HCT116 (cell line): ENCODE measurements around the gene ABCD1. TPM values are rescaled to one million over a fixed set of nuclear protein-coding genes. Genes with fewer than 3 reads are reported as not detected.

Experiments used
- ATAC-seq: fragments of 200-7000 bp; cut with Tn5 transposase; 2 replicates; pipeline ENCODE4 v1.9.1; 2020; ENCODE audit warnings: mild to moderate bottlenecking, moderate library complexity
- BruUV-seq: library from RNA; stranded (reverse); fragments of 400-500 nt; replicated peaks from 2 replicates; lab custom pipeline; 2021; lab: Mats Ljungman, UMichigan
- CTCF ChIA-PET: fragments of 300-600 bp; sonication (Branson Sonifier 250); formaldehyde crosslinking; loops from one replicate; lab custom pipeline; 2021; ENCODE audit warnings: antibody characterized with exemption; lab: Charles Lee
- POLR2A ChIA-PET: fragments of 300-600, 350-600 bp; sonication (Branson Sonifier 250); formaldehyde crosslinking; loops from one replicate; lab custom pipeline; 2021; ENCODE audit warnings: antibody characterized with exemption; lab: Charles Lee
- RAD21 ChIA-PET, 2 experiments: fragments of 300-600 bp; sonication (Branson Sonifier 250); formaldehyde crosslinking; loops; one replicate each; lab custom pipeline; 2023; ENCODE audit warnings: low total read pairs in 2 of 2; ENCODE audit not compliant: uncharacterized antibody in 2 of 2, unreplicated experiment in 2 of 2, low non-redundant PET in 1 of 2; lab: Charles Lee
- DNase-seq: peaks from one replicate; pipeline ENCODE4 v3.0.0-alpha.2; 2010; ENCODE audit warnings: low read depth, low spot score
- H2AFZ ChIP-seq: fragments of 200-600 bp; shearing (Covaris generic), sonication (generic); 2 replicates; pipeline ENCODE4 v1.6.1; 2017; ENCODE audit warnings: low read depth, mixed run types, mixed read lengths, antibody characterized with exemption, low read length; ENCODE audit not compliant: poor library complexity, severe bottlenecking
- H3K27ac ChIP-seq: 2 replicates; pipeline ENCODE4 v1.5.1; 2012; ENCODE audit warnings: low read depth, low read length
- H3K27me3 ChIP-seq: fragments of 200-600 bp; sonication (generic); 2 replicates; pipeline ENCODE4 v1.6.1; 2016; ENCODE audit warnings: mixed run types, low read length, mixed read lengths; ENCODE audit not compliant: insufficient read depth
- H3K36me3 ChIP-seq, 2 experiments: fragments of 200-500 bp in 1 of 2; fragments of 200-600 bp in 1 of 2; sonication (Bioruptor generic) in 1 of 2; sonication (generic) in 1 of 2; 2 replicates each; pipeline versions ENCODE4 v1.5.1 to v1.6.1; 2014 to 2016; ENCODE audit warnings: low read length in 2 of 2, inconsistent platforms in 1 of 2, mixed read lengths in 1 of 2, mixed run types in 1 of 2; ENCODE audit not compliant: insufficient read depth in 2 of 2, control insufficient read depth in 1 of 2
- H3K4me1 ChIP-seq, 2 experiments: fragments of 200-600 bp in 1 of 2; sonication (generic) in 1 of 2; 2 replicates each; pipeline versions ENCODE4 v1.5.1 to v1.6.1; 2012 to 2017; ENCODE audit warnings: low read length in 2 of 2, inconsistent platforms in 1 of 2, mild to moderate bottlenecking in 1 of 2, mixed read lengths in 1 of 2, mixed run types in 1 of 2, moderate library complexity in 1 of 2; ENCODE audit not compliant: insufficient read depth in 2 of 2, control insufficient read depth in 1 of 2
- H3K4me2 ChIP-seq: fragments of 200-600 bp; sonication (generic); 2 replicates; pipeline ENCODE4 v1.6.1; 2017; ENCODE audit warnings: mixed run types, low read length, mixed read lengths
- H3K4me3 ChIP-seq, 2 experiments: fragments of 200-600 bp in 1 of 2; sonication (generic) in 1 of 2; replicated peaks in 1 of 2; 2 replicates each; pipeline ENCODE4 v1.5.1; 2011 to 2016; ENCODE audit warnings: low read length in 2 of 2, control low read depth in 1 of 2, low read depth in 1 of 2, mild to moderate bottlenecking in 1 of 2, mixed read lengths in 1 of 2, mixed run types in 1 of 2
- H3K79me2 ChIP-seq: fragments of 200-600 bp; sonication (generic); 2 replicates; pipeline ENCODE4 v1.6.1; 2017; ENCODE audit warnings: mild to moderate bottlenecking, mixed run types, low read length, moderate library complexity, mixed read lengths; ENCODE audit not compliant: insufficient read depth
- H3K9ac ChIP-seq: fragments of 200-600 bp; sonication (generic); 2 replicates; pipeline ENCODE4 v1.6.1; 2016; ENCODE audit warnings: low read length, mixed read lengths
- H3K9me2 ChIP-seq: fragments of 200-600 bp; sonication (generic), shearing (Covaris generic); 2 replicates; pipeline ENCODE4 v1.6.1; 2017; ENCODE audit warnings: mixed run types, mild to moderate bottlenecking, moderate library complexity; ENCODE audit not compliant: insufficient read depth
- H3K9me3 ChIP-seq, 2 experiments: fragments of 200-500 bp in 1 of 2; fragments of 200-600 bp in 1 of 2; sonication (Bioruptor generic) in 1 of 2; sonication (generic) in 1 of 2; 2 replicates each; pipeline ENCODE4 v1.6.1; 2014 to 2017; ENCODE audit warnings: low read length in 2 of 2, mixed read lengths in 2 of 2, inconsistent platforms in 1 of 2, low read depth in 1 of 2, mild to moderate bottlenecking in 1 of 2, mixed run types in 1 of 2, moderate library complexity in 1 of 2; ENCODE audit not compliant: control insufficient read depth in 1 of 2, insufficient read depth in 1 of 2
- H4K20me1 ChIP-seq: fragments of 200-600 bp; sonication (generic), shearing (Covaris generic); 2 replicates; pipeline ENCODE4 v1.6.1; 2017; ENCODE audit warnings: mixed run types, mild to moderate bottlenecking, moderate library complexity; ENCODE audit not compliant: insufficient read depth
- CTCF ChIP-seq, 3 experiments: fragments of 200-600 bp in 1 of 3; sonication (generic) in 1 of 3; IDR thresholded peaks in 2 of 3; conservative IDR thresholded peaks in 1 of 3; 2 replicates each; pipeline ENCODE4 v1.5.1; 2012 to 2017; ENCODE audit warnings: low read depth in 2 of 3, low read length in 2 of 3, antibody characterized with exemption in 1 of 3, borderline replicate concordance in 1 of 3, control low read depth in 1 of 3, mild to moderate bottlenecking in 1 of 3, mixed read lengths in 1 of 3, mixed run types in 1 of 3, moderate library complexity in 1 of 3; ENCODE audit not compliant: insufficient read depth in 1 of 3
- RAD21 ChIP-seq: IDR thresholded peaks from 2 replicates; pipeline ENCODE4 v1.6.1; 2012; ENCODE audit warnings: low read depth, mild to moderate bottlenecking
- REST ChIP-seq: IDR thresholded peaks from 2 replicates; pipeline ENCODE4 v1.6.1; 2012; ENCODE audit warnings: low read depth
- ZNF274 ChIP-seq: fragments of 200-500 bp; sonication (Bioruptor generic); IDR thresholded peaks from 2 replicates; pipeline ENCODE4 v1.6.1; 2014; ENCODE audit warnings: mild to moderate bottlenecking, low read depth, low read length, inconsistent platforms
- intact Hi-C: fragments of 100-400 bp; cut with micrococcal nuclease; formaldehyde crosslinking; loops from 2 replicates; pipeline ENCODE4 v1.10.0; 2022
- total RNA-seq: library from RNA; stranded (reverse); gene quantifications from one replicate; pipeline ENCODE4 v1.2.1, GENCODE V29; 2021; ENCODE audit not compliant: unreplicated experiment

The ABCD1 gene
- total RNA-seq, 1 experiment from 2014 or later: 7.1 TPM

GRCh38 chrX:153778684-153779101 lies 54.0 kb downstream of the ABCD1 start:
- ChIA-PET POLR2A (no interaction called here), RAD21 (no interaction called here), CTCF (interaction anchor here (1.0 kb wide), 1 partner anchor 15 kb away, joined by 4 read pairs; the partner anchor contains the start of genes IDH3G and SSR4)
- Histone ChIP-seq H3K4me1 (peaks cover 0 to 6% of the 10 kb centered on the region in 2 experiments; a peak in 1 of 4 replicates), H2AFZ (no peak overlapping the region), H3K9me2 (no peaks in the 10 kb centered on the region), H3K79me2 (no peaks in the 10 kb centered on the region), H3K9me3 (no peaks in the 10 kb centered on the region), H3K27me3 (no peaks in the 10 kb centered on the region), H3K4me3 (no peak overlapping the region), H3K27ac (no peak overlapping the region), H3K9ac (no peak overlapping the region), H4K20me1 (no peaks in the 10 kb centered on the region), H3K4me2 (no peak overlapping the region), H3K36me3 (no peaks in the 10 kb centered on the region)
- TF ChIP-seq RAD21 (no peak), CTCF (IDR thresholded peaks at IDR 0.05 in 2 of 3, conservative IDR thresholded peaks at IDR 0.05 in 1 of 3; ENCODE audit: borderline replicate concordance in 1 of 3, insufficient read depth in 1 of 3, low read depth in 2 of 3, low read length in 2 of 3) (peak in 1 of 3 experiments; percentile 15; a peak in 1 of 6 replicates), ZNF274 (no peak)
- intact Hi-C loops: no loop called here
- BruUV-seq: no TSS peak
- no peak for DNase-seq
- ATAC-seq: peak; percentile 37

DNA sequence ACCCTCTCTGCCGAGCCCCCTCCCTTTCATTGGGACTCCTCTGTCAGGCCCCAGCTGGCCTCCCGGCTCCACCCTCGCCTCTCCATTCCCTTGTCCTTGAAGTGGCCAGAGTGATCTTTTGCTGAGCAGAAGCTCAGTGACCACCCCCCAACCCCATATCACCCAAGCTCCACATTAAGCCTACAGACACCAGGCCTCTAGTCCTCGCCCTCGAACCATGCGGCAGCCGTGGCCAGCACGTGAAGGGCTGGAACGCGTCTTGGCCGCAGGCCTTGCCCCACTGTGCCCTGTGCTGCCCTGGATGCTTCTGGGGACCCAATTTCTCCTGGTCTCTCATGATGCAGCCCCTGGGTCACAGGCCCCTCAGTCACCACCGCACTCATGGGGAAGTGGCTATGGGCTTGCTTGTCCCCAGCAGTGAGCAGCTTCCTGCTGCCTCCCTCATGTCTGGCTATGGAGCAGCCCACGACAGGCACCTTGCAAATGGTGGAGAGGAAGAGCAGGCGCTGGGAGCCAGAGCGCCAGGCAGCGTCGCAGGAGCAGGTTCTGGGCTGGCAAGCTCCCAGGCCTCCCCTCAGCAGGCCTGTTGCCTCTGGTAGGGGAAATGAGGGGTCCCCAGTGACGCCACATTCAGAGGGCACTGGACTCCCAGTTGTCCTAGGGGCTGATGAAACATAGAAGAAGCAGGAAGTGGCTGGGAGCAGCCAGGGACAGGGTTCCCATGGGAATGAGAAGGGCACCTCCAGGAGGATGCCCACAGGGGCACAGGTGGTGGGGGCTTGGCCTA lies 55.4 kb downstream of the ABCD1 start:
- intact Hi-C loops: no loop called here
- no TSS peak for BruUV-seq
- Histone ChIP-seq H2AFZ (no peak overlapping the region), H3K9me3 (no peaks in the 10 kb centered on the region), H3K4me3 (no peak overlapping the region), H3K9ac (no peak overlapping the region), H3K9me2 (no peaks in the 10 kb centered on the region), H3K36me3 (no peaks in the 10 kb centered on the region), H3K79me2 (no peaks in the 10 kb centered on the region), H4K20me1 (no peaks in the 10 kb centered on the region), H3K4me1 (peaks cover 0 to 6% of the 10 kb centered on the region in 2 experiments; a peak in 1 of 4 replicates), H3K27ac (no peak overlapping the region), H3K27me3 (no peaks in the 10 kb centered on the region), H3K4me2 (no peak overlapping the region)
- CTCF ChIA-PET: interaction anchor here (1.0 kb wide), 1 partner anchor 14 kb away, joined by 4 read pairs; the partner anchor contains the start of genes IDH3G and SSR4
- ATAC-seq (no peak), DNase-seq (no peak)
- RAD21 ChIA-PET: no interaction called here
- POLR2A ChIA-PET: no interaction called here
- no peak for TF ChIP-seq RAD21
- no peak for TF ChIP-seq CTCF (IDR thresholded peaks at IDR 0.05 in 2 of 3, conservative IDR thresholded peaks at IDR 0.05 in 1 of 3; ENCODE audit: borderline replicate concordance in 1 of 3, insufficient read depth in 1 of 3, low read depth in 2 of 3, low read length in 2 of 3)
- TF ChIP-seq REST: no peak
